ENCODE data around the gene FNDC4. TPM values are rescaled to one million over a fixed set of nuclear protein-coding genes. Genes with fewer than 3 reads are reported as not detected.

FNDC4 gene
- total and polyA plus RNA-seq, 9 donors = 27.3 to 117 (median 53.1) TPM

DNA sequence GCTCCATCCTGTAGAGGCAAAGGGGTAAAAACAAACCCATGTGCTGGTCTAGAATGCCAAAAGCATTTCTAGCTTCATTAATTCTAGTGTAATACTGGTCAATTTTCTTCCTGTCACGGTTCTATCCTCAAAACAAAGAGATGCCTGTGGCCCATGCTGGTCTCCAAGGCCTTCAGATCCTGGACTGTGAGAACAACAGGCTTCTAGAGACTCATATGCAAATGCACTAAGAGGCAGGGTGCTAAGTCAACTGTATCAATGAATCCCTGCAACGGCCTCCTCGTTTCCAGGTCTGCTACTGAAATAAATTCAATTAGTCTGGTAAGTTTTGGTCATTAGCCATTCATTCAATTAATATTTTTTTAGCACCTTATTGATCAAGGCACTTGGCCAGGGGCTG, 9.5 kb downstream of the FNDC4 start:
- Histone ChIP-seq H3K27ac (no peak overlapping the region), H3K36me3 (no peaks in the 10 kb centered on the region), H3K27me3 (no peaks in the 10 kb centered on the region), H3K4me3 (no peak overlapping the region), H3K9me3 (no peaks in the 10 kb centered on the region), H3K4me1 (ENCODE audit: insufficient read depth) (peaks cover 2% of the 10 kb centered on the region)
- TF ChIP-seq EP300 (IDR thresholded peaks at IDR 0.05) = no peak
- no peak for TF ChIP-seq POLR2A (IDR thresholded peaks at IDR 0.05)
- intact Hi-C loops (cut with DNase I) = no loop called here
- DNase-seq = no peak
- WGBS, 3 donors = 52 to 75% (median 69%) methylated on average over 3 of the region's 3 CpGs

DNA sequence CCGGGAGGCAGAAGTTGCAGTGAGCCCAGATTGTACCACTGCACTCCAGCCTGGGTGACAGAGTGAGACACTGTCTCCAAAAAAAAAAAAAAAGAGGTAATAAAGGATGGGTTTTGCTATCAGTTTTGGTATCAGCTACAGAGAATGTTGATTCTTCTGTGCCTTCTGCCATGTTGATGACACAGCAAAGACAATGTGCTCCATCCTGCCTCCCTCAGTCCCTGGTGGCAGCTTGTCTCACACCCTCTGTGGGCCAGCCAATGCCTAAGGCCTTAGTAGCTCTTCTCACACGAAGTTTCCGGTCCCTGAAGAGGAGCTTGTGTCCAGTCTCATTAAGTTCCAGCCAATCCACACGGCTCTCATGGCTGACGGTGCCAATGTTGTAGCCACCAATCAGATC, 23.0 kb downstream of the FNDC4 start:
- intact Hi-C loops (cut with DNase I) = no loop called here
- Histone ChIP-seq H3K9me3 (no peaks in the 10 kb centered on the region), H3K27me3 (no peaks in the 10 kb centered on the region), H3K4me3 (no peak overlapping the region), H3K36me3 (no peaks in the 10 kb centered on the region), H3K27ac (no peak overlapping the region), H3K4me1 (ENCODE audit: insufficient read depth) (no peaks in the 10 kb centered on the region)
- TF ChIP-seq, protein P1, sequence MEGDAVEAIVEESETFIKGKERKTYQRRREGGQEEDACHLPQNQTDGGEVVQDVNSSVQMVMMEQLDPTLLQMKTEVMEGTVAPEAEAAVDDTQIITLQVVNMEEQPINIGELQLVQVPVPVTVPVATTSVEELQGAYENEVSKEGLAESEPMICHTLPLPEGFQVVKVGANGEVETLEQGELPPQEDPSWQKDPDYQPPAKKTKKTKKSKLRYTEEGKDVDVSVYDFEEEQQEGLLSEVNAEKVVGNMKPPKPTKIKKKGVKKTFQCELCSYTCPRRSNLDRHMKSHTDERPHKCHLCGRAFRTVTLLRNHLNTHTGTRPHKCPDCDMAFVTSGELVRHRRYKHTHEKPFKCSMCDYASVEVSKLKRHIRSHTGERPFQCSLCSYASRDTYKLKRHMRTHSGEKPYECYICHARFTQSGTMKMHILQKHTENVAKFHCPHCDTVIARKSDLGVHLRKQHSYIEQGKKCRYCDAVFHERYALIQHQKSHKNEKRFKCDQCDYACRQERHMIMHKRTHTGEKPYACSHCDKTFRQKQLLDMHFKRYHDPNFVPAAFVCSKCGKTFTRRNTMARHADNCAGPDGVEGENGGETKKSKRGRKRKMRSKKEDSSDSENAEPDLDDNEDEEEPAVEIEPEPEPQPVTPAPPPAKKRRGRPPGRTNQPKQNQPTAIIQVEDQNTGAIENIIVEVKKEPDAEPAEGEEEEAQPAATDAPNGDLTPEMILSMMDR (IDR thresholded peaks at IDR 0.05) = no peak
- TF ChIP-seq POLR2A (IDR thresholded peaks at IDR 0.05) (no peak), EP300 (IDR thresholded peaks at IDR 0.05) (no peak)
- WGBS, 3 donors = 89 to 90% (median 90%) methylated on average over 5 of the region's 5 CpGs
- no peak for DNase-seq

DNA sequence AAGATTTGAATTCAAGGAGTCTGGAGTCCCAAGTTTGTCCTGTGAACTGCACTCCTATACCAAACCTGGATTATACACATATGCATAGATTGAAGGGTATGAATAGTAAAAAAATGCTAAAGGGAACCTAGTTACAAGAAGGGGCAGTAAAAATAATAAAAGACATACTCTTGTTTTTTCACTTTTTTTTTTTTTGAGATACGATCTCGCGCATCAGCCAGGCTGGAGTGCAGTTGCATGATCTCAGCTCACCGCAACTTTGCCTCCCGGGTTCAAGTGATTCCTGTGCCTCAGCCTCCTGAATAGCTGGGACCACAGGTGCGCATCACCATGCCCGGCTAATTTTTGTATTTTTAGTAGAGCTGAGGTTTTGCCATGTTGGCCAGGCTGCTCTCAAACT, 30.6 kb downstream of the FNDC4 start:
- no peaks in the 10 kb centered on the region for H3K4me1 ChIP-seq (ENCODE audit: insufficient read depth)
- intact Hi-C loops (cut with DNase I) = no loop called here
- no peak overlapping the region for H3K4me3 ChIP-seq
- no peak for TF ChIP-seq POLR2A (IDR thresholded peaks at IDR 0.05)
- TF ChIP-seq, protein P1 (IDR thresholded peaks at IDR 0.05) = no peak
- H3K36me3 ChIP-seq = no peaks in the 10 kb centered on the region
- no peak for DNase-seq
- H3K27ac ChIP-seq = no peak overlapping the region
- no peaks in the 10 kb centered on the region for H3K27me3 ChIP-seq
- no peaks in the 10 kb centered on the region for H3K9me3 ChIP-seq
- WGBS, 3 donors = 95 to 97% (median 95%) methylated on average over 7 of the region's 7 CpGs

DNA sequence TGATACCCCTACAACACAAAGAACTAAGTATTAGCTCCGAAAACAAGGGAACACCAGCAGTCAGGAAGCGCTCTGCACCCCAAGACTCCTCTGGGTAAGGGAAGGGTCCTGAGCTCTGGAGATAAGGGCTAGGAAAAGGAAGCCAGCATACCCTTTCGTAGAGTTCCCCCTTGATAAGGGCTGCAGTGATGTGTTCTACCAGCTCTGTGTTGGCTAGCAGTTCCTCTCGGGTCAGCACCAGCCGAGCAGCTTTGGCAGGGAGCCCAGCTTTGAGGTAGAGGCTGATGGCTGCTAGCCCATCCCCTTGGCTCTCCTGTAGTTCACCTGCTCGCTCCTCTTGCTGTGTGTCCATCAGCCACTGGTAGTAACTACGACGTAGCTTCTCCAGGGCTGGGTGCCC, 33.9 kb downstream of the FNDC4 start:
- intact Hi-C loops (cut with DNase I) = no loop called here
- no peak for DNase-seq
- H3K9me3 ChIP-seq = no peaks in the 10 kb centered on the region
- TF ChIP-seq, protein P1 (IDR thresholded peaks at IDR 0.05) = no peak
- TF ChIP-seq POLR2A (IDR thresholded peaks at IDR 0.05) (no peak), EP300 (IDR thresholded peaks at IDR 0.05) (no peak)
- no peak overlapping the region for H3K27ac ChIP-seq
- WGBS, 3 donors = 85 to 92% (median 89%) methylated on average over 8 of the region's 8 CpGs
- H3K4me3 ChIP-seq = no peak overlapping the region
- no peaks in the 10 kb centered on the region for H3K4me1 ChIP-seq (ENCODE audit: insufficient read depth)
- no peaks in the 10 kb centered on the region for H3K36me3 ChIP-seq
- H3K27me3 ChIP-seq = no peaks in the 10 kb centered on the region

DNA sequence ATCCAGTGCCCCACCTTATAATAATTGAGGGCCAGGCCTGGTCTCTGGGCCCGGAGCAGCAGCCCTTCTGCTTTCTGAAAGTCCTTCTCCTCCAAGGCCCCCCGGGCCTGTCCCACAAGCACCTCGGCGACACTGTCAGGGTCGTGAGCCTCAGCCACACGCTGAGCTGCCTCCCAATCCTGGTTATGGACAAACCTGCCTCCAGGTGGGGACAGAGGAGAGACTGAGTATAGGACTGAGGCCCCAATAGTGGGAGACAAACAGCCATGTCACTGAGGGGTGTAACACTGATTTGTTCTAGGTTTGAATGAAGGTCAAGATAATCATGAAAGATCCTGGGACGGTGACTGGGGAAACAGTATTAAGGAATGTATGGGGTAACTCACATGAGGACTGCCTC, 41.0 kb downstream of the FNDC4 start:
- H3K27ac ChIP-seq = no peak overlapping the region
- H3K36me3 ChIP-seq = no peaks in the 10 kb centered on the region
- no peak for DNase-seq
- no peak overlapping the region for H3K4me3 ChIP-seq
- WGBS, 3 donors = 87 to 96% (median 92%) methylated on average over 7 of the region's 7 CpGs
- no peaks in the 10 kb centered on the region for H3K4me1 ChIP-seq (ENCODE audit: insufficient read depth)
- intact Hi-C loops (cut with DNase I) = no loop called here
- TF ChIP-seq EP300 (IDR thresholded peaks at IDR 0.05) (no peak), POLR2A (IDR thresholded peaks at IDR 0.05) (no peak)
- TF ChIP-seq, protein P1 (IDR thresholded peaks at IDR 0.05) = no peak
- no peaks in the 10 kb centered on the region for H3K27me3 ChIP-seq
- H3K9me3 ChIP-seq = no peaks in the 10 kb centered on the region

All from ovary (tissue), 9 donors.